Inflammatory macrophage treated with lipopolysaccharide for 4 hours (primary cell): ENCODE data around the gene TRIM7.
A peak's percentile ranks its signal among the peaks of the same experiment; 100 is the strongest.
"Not testable (repeated sequence)": the region's sequence is repeated elsewhere in the genome, so short reads cannot be mapped to it uniquely, and the experiment has no call there.

Source experiments
- DNase-seq: peaks from one replicate; pipeline ENCODE4 v3.0.0-alpha.2; 2020

Gene TRIM7

DNA sequence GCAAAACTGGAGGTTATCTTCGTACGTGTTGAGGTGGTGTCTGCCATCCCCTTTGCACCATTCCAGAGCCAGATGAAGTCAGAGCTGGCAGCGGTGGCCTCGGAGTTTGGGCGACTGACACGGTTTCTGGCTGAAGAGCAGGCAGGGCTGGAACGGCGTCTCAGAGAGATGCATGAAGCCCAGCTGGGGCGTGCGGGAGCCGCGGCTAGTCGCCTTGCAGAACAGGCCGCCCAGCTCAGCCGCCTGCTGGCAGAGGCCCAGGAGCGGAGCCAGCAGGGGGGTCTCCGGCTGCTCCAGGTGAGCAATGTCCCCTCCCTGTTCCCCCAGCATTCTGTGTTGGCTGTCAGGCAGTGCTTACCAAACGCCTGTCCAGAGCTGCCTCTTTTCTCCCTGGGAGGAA, 27.6 kb upstream of the TRIM7 start:
- DNase-seq: no peak

DNA sequence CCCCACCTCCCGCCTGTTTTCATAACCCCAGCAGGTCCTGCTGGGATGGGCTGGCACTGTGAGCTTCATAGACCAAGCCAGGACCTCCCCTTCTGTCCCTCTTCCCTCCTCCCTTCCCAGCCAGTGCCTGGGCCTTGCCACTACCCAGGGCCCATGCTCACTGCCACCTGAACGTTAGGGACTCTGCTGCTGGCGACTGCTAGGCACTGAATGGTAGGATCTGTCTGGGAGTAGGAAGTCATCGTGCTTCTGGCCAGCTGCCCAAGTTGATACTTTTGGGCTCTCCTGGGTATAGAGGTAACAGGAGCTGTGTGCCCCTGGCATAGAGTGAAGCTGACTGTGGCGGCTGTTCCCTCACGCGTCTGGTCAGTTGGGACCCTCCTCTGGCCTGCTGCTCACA, 26.4 kb upstream of the TRIM7 start:
- no peak for DNase-seq

DNA sequence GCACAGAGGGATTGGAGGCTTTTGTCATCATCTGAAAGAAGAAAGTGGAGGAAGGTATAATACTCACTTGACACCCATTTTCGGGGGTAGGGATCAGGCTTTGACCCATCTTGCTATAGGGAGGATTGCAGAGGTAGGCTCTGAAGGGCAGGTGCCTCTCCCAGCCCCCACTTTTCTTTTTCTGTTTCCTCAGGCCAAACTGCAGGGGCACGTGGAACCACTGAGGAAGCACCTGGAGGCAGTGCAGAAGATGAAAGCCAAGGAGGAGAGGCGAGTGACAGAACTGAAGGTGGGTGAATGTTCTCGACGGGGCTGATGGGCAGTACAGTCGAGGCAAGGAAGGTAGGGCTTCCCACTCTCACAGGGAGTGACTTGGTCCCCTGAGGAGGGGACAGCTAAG, 25.6 kb upstream of the TRIM7 start:
- DNase-seq: no peak

DNA sequence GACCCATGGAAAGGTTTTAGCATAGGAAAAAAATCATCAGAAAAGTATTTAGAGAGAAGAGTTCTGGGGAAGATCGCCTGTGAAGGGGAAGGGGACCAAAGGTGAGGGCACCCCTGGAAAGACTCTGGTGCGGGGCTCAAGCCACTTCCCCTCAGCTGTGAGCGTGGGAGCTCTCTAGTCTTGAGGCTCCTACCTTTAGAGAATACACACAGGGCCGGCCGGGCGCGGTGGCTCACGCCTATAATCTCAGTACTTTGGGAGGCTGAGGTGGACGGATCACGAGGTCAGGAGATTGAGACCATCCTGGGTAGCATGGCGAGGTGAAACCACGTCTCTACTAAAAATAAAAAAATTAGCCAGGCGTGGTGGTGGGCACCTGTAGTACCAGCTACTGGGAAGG, 25.0 kb upstream of the TRIM7 start:
- DNase-seq: no peak

DNA sequence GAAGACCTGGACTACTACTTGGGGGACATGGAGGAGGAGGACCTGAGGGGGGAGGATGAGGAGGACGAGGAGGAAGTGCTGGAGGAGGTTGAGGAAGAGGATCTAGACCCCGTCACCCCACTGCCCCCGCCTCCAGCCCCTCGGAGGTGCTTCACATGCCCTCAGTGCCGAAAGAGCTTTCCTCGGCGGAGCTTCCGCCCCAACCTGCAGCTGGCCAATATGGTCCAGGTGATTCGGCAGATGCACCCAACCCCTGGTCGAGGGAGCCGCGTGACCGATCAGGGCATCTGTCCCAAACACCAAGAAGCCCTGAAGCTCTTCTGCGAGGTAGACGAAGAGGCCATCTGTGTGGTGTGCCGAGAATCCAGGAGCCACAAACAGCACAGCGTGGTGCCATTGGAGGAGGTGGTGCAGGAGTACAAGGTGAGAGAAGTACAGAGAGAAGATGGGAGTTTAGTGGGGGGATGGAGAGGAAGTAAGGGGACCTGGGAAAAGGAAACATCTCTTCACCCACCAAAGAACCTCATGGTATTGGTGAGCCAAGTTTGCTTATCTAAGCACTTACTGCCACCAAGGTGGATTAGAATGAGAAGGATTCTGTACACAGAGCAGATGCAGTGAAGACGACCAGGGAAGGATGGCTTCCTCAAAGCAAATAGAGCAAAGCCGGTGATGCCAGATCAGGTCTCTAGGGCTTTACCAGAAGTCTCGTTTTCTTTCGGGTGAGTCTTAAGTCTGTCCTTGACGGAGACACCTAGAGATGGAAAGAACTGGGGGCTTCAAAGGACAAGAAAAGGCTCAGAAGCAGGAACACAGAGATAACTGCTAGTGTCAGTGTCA, 19.6 kb upstream of the TRIM7 start:
- DNase-seq: no peak

DNA sequence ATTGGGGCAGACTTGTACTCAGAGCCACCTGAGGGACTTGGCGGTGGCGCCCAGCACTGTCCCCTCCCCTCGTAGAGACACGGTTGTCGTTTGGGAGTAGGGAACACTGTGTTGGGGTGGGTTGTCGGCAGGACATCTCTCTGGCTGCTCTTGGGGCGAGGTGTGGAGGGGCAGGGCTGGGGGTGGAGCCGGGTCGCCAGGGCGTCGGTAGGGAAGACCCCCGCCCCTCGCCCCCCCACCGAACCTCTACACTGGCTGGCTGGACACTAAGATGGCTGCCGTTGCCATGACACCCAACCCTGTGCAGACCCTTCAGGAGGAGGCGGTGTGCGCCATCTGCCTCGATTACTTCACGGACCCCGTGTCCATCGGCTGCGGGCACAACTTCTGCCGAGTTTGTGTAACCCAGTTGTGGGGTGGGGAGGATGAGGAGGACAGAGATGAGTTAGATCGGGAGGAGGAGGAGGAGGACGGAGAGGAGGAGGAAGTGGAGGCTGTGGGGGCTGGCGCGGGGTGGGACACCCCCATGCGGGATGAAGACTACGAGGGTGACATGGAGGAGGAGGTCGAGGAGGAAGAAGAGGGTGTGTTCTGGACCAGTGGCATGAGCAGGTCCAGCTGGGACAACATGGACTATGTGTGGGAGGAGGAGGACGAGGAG, 18.9 kb upstream of the TRIM7 start:
- DNase-seq: peak; percentile 45

DNA sequence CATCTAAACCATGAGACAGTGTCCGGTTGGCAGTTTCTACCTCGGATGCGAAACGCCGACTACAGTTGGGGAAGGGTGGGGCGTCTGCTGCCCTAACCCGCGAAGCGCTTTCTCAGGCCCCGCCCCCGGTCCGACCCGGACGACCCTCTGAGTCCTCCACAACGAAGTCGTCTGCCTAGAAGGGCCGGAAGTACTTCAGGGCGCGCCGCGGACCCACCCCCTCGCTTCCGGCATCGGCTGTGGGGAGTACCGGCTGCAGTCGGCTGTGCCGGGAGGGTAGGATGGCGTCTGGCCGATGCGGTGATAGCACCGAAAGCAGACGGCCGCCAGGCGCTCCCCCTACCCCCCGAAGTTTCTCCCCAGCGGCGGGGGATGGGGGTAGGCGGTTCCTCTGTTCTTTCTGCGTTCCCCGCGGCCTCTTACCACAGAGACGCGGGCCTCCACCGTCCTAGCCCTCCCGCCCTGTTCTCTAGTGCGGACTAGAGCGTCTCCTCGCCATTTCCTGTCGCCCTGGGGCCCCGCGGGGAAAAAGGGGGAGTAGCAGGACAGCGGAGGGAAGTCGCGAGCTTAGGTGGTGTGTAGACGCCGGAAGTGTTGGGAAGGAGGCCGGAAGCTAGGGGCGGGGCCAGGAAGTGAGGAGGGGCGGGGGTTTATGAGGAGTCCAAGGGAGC, 18.2 kb upstream of the TRIM7 start, which contains the start of gene TRIM41:
Gene TRIM41, plus strand, starts transcription at position 224 of the 671 bp plus-strand sequence. CDS start 719 bp downstream, outside the sequence.
- peak; percentile 99 for DNase-seq

DNA sequence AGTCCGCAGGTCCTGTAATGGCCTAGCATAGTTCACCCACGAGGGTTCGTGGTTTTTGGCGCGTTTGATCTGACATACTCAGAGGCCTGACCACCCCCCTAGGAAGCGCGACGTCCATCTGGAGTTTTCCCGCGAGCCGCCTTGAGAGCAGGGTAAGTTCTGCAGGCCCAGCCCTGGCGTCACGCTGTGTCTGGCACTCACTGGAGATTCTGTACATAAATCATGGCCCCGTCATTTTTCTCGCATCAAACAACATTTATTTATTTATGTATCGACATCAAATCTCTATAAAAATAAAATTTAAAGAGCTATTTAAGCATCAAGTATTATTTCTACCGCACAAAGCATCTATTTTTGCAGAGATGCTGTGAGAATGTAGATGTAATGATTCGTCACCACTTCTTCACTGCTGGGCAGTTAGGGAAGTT, 17.6 kb upstream of the TRIM7 start:
- no peak for DNase-seq

DNA sequence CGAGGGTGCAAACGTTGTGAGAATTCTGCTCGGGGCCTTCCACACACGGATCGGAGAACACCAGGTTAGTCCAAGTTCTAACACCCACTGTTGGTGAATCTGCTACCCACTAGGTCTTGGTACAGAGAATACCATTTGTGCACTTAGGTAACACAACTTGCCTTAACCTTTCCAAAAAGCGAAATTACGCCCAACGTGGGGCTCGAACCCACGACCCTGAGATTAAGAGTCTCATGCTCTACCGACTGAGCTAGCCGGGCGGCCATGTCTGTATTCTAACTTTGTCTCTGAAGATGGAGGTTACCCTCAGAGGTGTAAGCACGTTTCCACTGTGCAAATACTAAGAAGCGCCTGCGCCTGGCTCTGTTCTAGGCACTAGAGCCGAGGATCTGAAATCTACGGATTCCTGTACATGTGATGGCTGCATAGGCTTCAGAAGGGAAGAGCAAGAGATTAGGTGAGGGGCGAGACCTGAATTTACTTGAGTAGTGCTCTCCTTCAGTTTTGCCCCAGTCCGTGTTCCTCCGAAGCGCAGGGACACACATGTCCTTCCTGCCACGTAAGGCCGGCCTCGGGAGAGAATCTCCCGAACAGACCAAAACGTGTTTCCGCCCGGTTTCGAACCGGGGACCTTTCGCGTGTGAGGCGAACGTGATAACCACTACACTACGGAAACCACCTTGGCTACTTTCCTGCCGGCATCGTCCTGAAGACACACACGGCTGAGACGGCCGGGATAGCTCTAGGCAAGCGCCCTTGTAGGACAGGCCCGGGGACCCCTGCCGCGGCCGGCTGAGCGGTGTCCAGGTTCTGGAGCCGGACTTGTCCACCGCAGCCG, 17.0 kb upstream of the TRIM7 start:
- DNase-seq: peak; percentile 85

DNA sequence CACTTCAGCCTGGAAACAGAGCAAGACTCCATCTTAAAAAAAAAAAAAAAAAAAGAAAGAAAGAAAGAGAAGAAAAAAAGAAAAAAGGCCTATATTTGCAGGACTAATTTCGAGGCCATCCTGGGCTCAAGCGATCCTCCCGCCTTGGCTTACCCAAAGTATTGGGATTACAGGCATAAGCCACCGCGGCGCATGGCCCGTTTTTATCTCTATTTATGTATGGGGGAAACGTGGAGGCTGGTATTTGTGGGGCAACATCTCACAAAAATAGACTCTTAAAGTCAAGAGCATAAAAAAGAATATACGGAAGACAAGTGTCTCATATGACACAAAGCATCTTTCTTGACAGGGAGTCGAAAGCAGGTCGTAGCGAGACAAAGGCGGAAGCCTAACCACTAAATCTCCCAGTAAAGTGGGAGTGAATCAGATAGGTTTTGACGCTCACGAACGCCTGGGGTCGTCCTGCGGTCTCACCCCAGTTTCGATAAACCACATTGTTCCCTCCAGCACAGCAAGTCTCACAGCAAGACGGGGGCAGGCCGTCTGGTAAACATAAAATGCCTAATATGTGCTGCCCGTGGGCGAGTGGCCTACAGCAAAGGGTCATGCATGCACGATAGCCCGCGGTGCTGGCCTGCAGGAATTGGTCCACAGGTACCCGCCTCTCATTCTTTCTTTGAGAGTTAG, 16.3 kb upstream of the TRIM7 start:
- DNase-seq: no peak

DNA sequence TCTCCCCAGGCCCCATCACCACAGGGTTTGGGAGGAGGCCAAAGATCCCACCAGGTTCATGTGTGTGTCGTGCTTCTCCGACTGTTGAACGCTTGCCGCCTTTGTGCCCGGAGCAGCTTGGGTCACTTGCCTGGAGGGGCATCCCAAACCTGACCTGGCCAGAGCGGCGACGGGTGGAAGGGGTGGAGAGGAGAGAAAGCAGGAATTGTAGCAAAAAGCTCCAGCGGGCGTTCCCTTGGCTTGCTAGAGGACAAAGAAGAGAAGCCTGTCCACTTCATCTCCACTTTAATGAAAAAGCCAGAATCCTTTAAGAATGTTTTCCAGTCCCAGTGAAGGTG, 15.2 kb upstream of the TRIM7 start:
- no peak for DNase-seq

DNA sequence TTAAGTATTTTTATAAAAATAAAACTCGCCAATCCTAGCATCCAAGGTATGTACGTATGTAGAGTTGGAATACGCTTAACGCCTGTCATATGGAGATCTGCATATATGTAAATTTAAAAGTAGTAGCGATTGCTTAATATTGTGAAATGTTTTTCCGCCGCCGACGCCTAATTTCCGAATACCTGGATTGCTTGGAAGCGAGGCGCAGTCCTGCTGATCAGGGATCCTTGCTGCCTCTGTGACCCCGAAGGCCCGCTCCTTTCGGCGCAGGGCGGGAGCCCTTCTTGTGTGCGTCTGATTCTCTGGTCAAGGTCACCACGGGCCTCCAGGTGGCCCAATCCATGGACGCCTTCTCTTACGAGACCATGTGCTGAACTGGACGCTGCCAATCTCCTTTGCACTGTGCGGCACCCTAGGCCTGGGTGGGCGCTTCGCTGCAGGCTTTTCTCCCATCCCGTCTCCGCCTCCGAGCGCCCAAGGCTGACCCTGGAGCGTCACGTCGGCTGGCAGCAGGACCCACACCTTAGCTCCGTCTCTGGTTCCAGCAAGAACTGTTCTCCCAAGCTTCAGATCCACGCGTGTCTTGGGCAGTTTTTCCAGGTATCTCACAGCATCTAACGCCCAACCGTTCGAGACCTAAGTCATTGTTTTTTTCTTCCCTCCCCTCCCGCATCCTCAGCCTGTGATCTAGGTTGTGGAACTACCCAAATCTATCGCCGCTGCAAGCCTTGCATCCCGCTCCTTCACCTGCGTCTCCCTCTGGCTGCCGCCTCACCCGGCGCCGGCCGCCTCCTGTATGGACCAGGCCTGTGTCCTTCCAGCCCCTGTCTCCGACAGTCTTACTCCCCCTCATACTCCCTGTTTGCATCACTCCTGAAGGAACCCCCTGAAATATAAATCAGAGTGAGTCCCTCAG, 14.5 kb upstream of the TRIM7 start:
- DNase-seq: no peak

DNA sequence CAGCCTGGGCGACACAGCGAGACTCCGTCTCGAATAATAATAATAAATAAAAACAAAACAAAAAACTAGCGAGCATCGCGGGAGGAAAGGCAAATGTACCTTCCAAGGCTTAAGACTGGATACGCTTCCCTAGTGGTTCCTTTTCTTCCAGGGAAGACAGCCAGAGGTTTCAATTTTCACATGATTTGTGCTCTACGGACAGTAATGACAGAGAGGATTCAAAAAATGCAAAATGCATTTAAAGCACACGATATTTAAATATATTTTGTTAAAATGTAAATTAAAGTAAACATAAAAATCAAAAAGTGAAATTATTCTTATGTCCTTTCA, 13.8 kb upstream of the TRIM7 start:
- DNase-seq: no peak

DNA sequence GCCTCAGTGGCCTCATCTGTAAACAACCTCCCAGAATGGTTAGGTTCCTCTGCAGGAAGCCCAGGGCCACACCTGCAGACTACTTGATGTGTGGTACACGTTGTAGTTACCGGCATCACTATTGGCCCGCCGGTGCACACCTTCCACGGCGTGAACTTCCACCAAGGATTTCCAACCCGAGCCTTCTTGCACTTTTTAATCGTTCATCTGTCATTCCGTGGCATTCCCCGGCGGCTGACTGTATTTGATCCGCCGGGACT, 12.7 kb upstream of the TRIM7 start:
- no peak for DNase-seq

DNA sequence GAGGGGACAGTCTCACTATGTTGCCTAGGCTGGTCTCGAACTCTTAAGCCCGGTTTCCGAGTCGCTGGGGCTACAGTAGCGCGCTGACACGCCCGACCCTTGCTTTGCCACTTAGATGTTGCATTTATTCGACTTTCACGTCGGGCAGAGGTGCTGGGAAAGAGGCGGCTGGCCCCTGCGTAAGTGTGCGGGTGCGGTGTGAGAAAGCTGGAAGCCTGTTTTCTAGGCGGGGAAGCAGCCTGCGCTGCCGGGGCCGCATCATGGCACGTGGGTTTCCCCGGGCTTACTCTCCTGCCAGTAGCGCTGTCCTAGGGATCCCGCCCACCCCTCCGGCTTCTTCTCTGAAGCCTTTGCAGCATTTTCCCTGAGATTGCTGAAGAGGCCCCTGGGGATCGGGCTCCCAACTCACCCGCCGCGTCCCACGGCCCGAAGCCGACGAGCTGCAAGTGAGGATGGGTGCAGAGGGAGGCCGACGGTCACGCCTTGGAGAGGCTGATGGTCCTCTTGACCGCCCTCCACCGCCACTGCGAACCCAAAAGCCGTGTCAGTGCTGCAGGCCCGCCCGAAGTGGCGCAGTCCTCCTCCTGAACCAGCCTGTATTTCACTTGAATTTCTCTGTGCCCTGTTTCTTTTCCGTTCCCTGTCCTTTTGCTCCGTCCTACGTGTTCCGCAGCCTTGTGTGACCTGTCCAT, 12.3 kb upstream of the TRIM7 start:
- peak; percentile 45 for DNase-seq

DNA sequence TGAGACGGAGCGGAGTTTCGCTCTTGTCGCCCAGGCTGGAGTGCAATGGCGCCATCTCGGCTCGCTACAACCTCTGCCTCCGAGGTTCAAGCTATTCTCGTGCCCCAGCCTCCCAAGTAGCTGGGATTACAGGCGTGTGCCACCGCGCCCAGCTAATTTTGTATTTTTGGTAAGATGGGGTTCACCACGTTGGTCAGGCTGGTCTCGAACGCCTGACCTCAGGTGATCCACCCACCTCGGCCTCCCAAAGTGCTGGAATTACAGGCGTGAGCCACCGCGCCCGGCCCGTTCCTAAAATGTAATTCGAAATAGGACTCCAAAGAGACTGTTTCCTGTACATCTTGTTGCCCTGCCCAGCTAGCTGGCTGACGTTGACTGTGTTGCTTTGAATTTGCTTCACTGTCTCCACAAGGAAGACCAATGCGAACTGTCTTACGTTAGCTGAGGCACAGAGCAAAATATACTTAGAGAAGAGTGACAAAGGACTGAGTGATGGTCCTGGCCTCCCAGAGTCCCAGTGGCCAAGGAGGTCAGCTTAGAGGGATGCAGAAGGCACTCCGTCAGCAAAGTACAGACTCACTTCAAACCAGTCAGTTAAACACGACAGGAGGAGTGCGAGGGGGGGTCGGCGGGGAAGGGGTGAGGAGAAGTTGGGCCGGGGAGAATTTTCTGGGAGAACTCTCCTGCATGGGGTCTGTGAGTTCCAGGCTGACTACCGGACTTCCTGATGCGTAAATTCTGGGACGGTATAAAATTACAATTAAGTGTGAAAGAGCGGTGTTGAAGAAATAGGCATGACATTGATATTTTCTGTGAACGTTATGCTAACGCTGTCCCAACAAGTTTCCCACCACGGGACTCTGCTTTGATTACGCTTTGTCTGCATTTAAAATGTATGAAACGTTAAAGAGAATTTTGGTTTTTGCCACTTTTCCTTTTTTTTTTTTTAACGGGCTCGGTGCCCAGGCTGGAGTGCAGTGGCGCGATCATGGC, 11.3 kb upstream of the TRIM7 start:
- DNase-seq: peak; percentile 15

DNA sequence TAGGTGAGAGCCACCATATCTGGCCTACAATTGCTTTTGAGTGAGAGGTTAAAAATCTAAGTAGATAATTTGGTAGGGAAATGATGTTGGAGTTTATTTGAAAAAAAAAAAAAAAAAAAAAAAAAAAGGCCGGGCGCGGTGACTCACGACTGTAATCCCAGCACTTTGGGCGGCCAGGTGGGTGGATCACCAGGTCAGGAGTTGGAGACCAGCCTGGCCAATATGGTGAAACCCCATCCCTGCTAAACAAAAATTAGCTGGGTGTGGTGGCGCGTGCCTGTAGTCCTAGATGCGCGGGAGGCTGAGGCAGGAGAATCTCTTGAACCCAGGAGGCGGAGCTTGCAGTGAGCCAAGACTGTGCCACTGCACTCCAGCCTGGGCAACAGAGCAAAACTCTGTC, 9.3 kb upstream of the TRIM7 start:
- DNase-seq: not testable (repeated sequence)

DNA sequence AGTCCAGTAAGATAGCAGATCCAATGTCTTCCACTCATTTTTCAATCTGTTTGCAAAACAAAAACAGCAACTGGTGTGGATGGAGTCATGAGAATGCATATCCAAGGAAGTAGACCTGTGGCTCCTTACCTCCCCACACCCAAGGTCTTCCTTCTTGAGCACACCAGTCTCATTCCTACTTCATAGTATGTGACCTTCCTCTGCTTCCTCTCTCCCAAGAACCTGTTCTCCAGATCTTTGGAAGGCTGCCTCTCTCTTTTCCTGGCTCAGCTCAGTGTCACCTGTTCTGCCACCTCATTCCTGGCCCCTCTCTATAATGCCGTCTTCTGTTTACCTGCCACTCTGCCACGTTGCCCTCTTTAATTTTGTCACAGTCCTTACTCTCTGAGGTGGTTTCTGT, 7.9 kb upstream of the TRIM7 start:
- no peak for DNase-seq

DNA sequence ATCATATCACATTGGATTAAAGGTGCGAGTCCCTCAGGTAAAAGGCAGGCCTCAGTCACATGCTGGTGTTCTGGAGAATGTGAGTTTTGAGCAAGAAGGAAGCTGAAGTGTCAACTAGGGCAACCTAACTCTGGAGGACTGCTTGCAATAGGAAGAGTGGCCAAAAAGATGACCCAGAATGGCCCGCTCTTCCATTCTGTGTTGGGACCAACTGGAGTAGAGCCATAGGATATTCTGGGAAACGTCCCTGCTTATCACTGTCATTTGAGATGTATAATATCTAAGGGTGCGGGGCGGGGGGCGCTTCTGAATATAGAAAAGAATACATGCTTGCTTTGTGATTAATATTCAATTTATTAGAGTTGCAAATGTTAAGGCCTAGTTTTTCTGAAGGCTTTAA, 7.1 kb upstream of the TRIM7 start:
- DNase-seq: no peak

DNA sequence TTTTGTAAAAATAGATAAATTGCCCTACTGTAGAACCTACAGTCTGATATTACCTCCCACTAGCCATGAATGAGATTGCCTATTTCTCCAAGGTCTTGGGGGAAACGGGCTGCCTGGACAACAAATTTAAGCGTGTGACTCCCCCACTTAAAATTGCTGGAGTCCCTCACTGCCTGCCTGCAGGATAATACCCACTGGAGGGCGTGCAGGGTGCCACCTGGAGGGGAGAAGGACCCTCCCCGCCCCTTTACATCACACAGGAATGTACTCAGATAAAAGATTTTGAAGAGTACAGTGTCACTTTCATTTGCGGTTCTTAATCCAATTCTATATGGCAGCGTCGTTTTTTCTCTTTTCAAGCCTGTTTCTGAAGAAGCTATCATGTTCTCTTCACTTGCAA, 6.2 kb upstream of the TRIM7 start:
- DNase-seq: no peak
